Lower lobe of right lung (tissue), 2 donors: ENCODE measurements around the gene TAX1BP1. TPM values are rescaled to one million over a fixed set of nuclear protein-coding genes. Genes with fewer than 3 reads are reported as not detected.

Experiments used
- ATAC-seq, 2 donors: fragments of 200-7000 bp; cut with Tn5 transposase; one replicate each; pipeline ENCODE4 v1.9.1; 2020 to 2022; ENCODE audit warnings: mild to moderate bottlenecking in 2 of 2, moderate library complexity in 2 of 2
- DNase-seq: peaks from one replicate; pipeline ENCODE4 v3.0.0-alpha.2; 2020
- H3K27ac ChIP-seq: fragments of 200-600 bp; one replicate; pipeline ENCODE4 v1.8.0; 2022
- H3K27me3 ChIP-seq: fragments of 200-600 bp; one replicate; pipeline ENCODE4 v1.8.0; 2022; ENCODE audit warnings: low read depth
- H3K36me3 ChIP-seq: fragments of 200-600 bp; one replicate; pipeline ENCODE4 v1.8.0; 2022; ENCODE audit warnings: mild to moderate bottlenecking
- H3K4me1 ChIP-seq: fragments of 200-600 bp; one replicate; pipeline ENCODE4 v1.8.0; 2022
- H3K4me3 ChIP-seq: fragments of 200-600 bp; one replicate; pipeline ENCODE4 v1.8.0; 2022; ENCODE audit warnings: mild to moderate bottlenecking
- H3K9me3 ChIP-seq: fragments of 200-600 bp; one replicate; pipeline ENCODE4 v1.8.0; 2022
- CTCF ChIP-seq: fragments of 200-600 bp; IDR thresholded peaks from one replicate; pipeline ENCODE4 v1.8.0; 2022; ENCODE audit warnings: antibody characterized with exemption, mild to moderate bottlenecking
- intact Hi-C: fragments of 100-400 bp; cut with DNase I; formaldehyde crosslinking; loops from one replicate; pipeline ENCODE4 v1.11.0; 2022
- total RNA-seq: library from RNA; stranded (reverse); fragmentation: NEBNext Ultra II Directional; extraction: Animal tissue kit (Norgen Biotek cat#: 25700); gene quantifications from one replicate; pipeline ENCODE4 v1.2.1, GENCODE V29; 2021
- donor health status: DM: no; HTN: yes; CAD: no; lungs with severe emphysema.

Gene TAX1BP1
- total RNA-seq, 1 donor from 2014 or later = 128 TPM

- no peak for TF ChIP-seq CTCF
- Histone ChIP-seq H3K27ac (no peak overlapping the region), H3K4me3 (no peak overlapping the region), H3K36me3 (no peaks in the 10 kb centered on the region), H3K4me1 (no peaks in the 10 kb centered on the region), H3K9me3 (no peaks in the 10 kb centered on the region), H3K27me3 (no peaks in the 10 kb centered on the region)
- intact Hi-C loops = no loop called here
- no peak for ATAC-seq
- DNase-seq = no peak
Measured at GRCh38 chr7:27868131-27868550, 128.2 kb downstream of the TAX1BP1 start.

GRCh38 chr7:27869056-27869455 lies 129.1 kb downstream of the TAX1BP1 start:
- H3K4me3 ChIP-seq = no peak overlapping the region
- no peak for DNase-seq
- H3K36me3 ChIP-seq = no peaks in the 10 kb centered on the region
- intact Hi-C loops = no loop called here
- H3K27me3 ChIP-seq = no peaks in the 10 kb centered on the region
- no peaks in the 10 kb centered on the region for H3K9me3 ChIP-seq
- peaks cover 7% of the 10 kb centered on the region for H3K4me1 ChIP-seq
- no peak for ATAC-seq
- no peak for TF ChIP-seq CTCF
- H3K27ac ChIP-seq = no peak overlapping the region

GRCh38 chr7:27870595-27870994 lies 130.6 kb downstream of the TAX1BP1 start:
- Histone ChIP-seq H3K36me3 (no peaks in the 10 kb centered on the region), H3K27ac (no peak overlapping the region), H3K27me3 (no peaks in the 10 kb centered on the region), H3K4me1 (peaks cover 13% of the 10 kb centered on the region), H3K4me3 (no peak overlapping the region), H3K9me3 (no peaks in the 10 kb centered on the region)
- DNase-seq (no peak), ATAC-seq (no peak)
- intact Hi-C loops = no loop called here
- TF ChIP-seq CTCF = no peak

DNA sequence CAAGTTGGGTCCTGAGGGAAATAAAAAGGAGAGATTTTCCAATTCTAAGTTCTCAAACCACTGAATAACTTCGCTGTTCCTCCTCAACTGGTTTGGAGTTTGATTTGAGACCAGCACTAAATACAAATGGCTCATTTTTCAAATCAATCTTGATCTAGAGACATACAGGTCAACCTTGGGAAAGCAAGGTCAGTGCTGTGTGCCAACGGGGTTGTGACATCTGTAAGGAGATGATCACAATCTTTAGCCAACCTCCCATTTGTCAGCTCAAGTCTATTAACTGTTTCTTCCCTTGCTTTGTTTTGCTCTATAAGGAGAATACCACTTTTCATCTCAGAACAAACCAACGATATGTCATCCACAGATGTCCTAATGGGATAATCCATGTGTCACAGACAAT lies 131.1 kb downstream of the TAX1BP1 start:
- Histone ChIP-seq H3K27me3 (no peaks in the 10 kb centered on the region), H3K9me3 (no peaks in the 10 kb centered on the region), H3K4me1 (peaks cover 13% of the 10 kb centered on the region), H3K4me3 (no peak overlapping the region), H3K36me3 (no peaks in the 10 kb centered on the region), H3K27ac (no peak overlapping the region)
- intact Hi-C loops = no loop called here
- DNase-seq = no peak
- no peak for ATAC-seq
- no peak for TF ChIP-seq CTCF

DNA sequence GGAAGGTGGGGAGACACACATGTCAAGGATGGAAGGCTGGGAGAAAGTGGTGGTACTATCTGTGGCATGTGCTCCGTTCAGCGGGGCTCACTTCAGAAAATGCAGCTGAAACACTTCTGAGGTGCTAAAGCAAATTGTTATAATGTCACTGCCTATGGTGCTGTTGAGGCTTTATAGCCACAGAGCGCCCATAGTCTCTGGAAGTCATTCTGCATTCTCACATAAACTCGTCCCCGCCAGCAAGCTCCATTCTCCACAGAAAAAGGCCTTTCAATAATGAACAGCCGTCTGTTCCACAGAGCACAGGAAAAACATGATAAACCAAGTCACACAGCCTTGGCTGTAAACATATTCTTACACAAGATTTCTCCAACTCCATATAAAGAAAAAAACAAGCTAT lies 131.9 kb downstream of the TAX1BP1 start:
- Histone ChIP-seq H3K4me1 (peaks cover 13% of the 10 kb centered on the region), H3K9me3 (no peaks in the 10 kb centered on the region), H3K4me3 (no peak overlapping the region), H3K27ac (no peak overlapping the region), H3K36me3 (no peaks in the 10 kb centered on the region), H3K27me3 (no peaks in the 10 kb centered on the region)
- intact Hi-C loops = no loop called here
- no peak for DNase-seq
- TF ChIP-seq CTCF = no peak
- no peak for ATAC-seq
